IPS-15b (cell line): ENCODE data around the gene SCAPER.
A peak's percentile ranks its signal among the peaks of the same experiment; 100 is the strongest.

Experiments
- H3K27me3 ChIP-seq: one replicate; pipeline ENCODE4 v1.6.1; 2013; ENCODE audit warnings: low read length; ENCODE audit not compliant: control insufficient read depth, insufficient read depth
- H3K36me3 ChIP-seq: one replicate; pipeline ENCODE4 v1.6.1; 2013; ENCODE audit warnings: low read length; ENCODE audit not compliant: control insufficient read depth, insufficient read depth
- H3K4me1 ChIP-seq: one replicate; pipeline ENCODE4 v1.6.1; 2013; ENCODE audit warnings: mild to moderate bottlenecking, low read length; ENCODE audit not compliant: control insufficient read depth, insufficient read depth
- H3K4me3 ChIP-seq: one replicate; pipeline ENCODE4 v1.5.1; 2013; ENCODE audit warnings: low read depth, low read length
- H3K9ac ChIP-seq: one replicate; pipeline ENCODE4 v1.6.1; 2013; ENCODE audit warnings: low read depth, mild to moderate bottlenecking, low read length
- H3K9me3 ChIP-seq: one replicate; pipeline ENCODE4 v1.6.1; 2013; ENCODE audit warnings: mild to moderate bottlenecking, low read length; ENCODE audit not compliant: control insufficient read depth, insufficient read depth

The SCAPER gene

DNA sequence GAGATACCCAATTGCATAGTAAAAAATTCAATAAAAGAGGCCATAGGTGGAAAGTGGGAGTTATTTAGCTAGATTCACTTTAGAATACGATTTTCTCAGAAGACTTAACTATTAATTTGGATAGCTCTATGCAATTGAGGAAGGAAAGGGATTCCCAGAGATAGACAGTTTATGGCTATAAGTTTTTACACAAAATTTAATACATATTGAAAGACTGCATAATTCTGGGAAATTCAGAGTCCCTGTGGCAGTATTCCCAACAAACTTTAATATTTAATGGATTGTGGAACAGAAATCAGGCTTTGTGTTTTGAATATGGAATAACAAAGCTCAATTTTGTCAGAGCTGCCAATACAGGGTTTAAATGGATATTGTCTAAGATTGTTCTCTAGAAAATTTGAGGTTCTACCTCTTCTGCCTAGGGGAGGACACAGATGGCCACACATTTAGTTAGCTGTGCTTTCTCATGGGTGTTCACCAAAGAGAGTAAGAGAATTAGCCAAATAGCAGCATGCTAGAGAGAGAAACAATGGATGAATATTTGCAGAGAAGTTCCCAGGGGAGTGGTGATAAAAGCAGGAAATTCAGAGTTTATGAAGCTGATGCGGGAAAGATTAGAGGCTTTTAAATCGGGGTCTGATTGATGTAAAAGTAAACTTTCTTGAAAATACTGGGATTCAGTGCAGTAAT is 560.1 kb downstream of the SCAPER start:
- Histone ChIP-seq H3K4me3 (peak overlapping the region; percentile 58), H3K9me3 (no peaks in the 10 kb centered on the region), H3K36me3 (no peaks in the 10 kb centered on the region), H3K27me3 (peaks cover 97% of the 10 kb centered on the region), H3K4me1 (peaks cover 7% of the 10 kb centered on the region), H3K9ac (no peak overlapping the region)

DNA sequence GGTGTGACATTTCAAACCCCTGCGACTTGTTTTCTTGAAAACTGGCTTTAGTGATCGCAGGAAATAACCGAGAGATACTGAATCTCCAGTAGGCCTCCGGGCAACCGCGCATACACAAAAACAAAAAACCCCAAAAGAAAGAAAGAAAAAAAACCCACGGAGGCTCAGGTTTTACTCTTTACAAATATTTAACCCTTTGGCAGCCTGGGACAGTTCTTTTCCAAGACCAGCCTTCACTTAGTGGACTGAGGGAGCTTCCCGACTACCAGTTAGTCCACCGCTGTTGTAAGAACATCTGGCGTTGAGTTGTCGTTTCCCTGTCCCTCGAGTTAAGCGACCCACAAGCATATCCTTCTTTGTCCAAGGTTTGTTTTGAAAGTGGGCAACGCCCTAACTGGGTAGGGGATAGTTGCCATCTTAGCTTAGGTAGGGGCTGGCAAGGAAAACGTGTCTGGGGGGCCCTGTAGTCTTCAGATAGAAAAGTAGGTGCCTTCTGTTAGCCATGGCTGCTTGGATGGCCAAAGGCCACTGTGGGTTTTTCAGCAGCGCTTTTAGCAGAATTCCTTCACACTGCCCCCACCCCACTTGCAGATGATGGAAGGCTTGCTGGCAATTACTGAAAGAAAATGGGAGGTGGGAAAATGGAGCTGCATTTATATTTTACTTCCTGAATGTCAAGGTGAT is 561.7 kb downstream of the SCAPER start:
- H3K36me3 ChIP-seq: no peaks in the 10 kb centered on the region
- peaks cover 97% of the 10 kb centered on the region for H3K27me3 ChIP-seq
- no peaks in the 10 kb centered on the region for H3K9me3 ChIP-seq
- peak overlapping the region; percentile 23 for H3K4me3 ChIP-seq
- H3K9ac ChIP-seq: no peak overlapping the region
- H3K4me1 ChIP-seq: peaks cover 7% of the 10 kb centered on the region

DNA sequence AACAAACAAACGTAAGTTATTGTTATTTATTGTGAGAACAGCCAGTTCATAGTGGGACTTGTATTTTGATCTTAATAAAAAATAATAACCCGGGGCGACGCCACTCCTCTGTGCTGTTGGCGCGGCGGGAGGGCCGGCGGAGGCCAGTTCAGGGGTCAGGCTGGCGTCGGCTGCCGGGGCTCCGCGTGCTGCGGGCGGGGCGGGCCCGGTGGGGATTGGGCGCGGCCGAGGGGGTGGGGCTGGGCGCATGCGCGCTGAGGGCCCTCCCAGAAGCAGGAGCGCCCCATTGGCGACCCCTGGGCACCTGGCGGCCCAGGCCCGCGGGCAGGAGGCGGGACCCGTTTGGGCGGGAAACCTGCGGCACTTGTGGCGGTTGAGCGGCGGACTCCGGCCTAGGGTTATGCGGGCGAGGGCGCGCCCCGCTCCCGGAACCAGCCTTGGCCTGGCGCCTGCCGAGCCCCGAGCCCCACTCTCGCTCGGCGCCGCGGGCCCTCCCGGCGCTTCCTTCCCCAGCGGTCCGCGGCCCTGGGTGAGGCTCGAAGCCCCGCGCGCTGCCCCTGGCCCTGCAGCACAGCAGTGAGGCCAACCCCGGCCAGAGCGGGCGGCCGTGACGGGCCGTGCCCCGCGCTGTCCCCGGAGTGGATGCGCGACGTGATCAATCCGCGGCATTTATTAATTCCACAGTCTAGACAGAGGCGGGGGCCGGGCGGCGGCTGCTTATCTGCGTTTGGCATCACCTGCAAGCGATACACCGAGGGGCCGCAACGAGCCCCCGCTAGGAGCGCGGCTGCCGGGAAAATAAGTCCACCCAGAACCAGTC is 562.5 kb downstream of the SCAPER start:
- peak overlapping the region; percentile 48 for H3K4me3 ChIP-seq
- H3K9ac ChIP-seq: no peak overlapping the region
- peaks cover 2% of the 10 kb centered on the region for H3K4me1 ChIP-seq
- H3K27me3 ChIP-seq: peaks cover 97% of the 10 kb centered on the region
- H3K36me3 ChIP-seq: no peaks in the 10 kb centered on the region
- no peaks in the 10 kb centered on the region for H3K9me3 ChIP-seq

DNA sequence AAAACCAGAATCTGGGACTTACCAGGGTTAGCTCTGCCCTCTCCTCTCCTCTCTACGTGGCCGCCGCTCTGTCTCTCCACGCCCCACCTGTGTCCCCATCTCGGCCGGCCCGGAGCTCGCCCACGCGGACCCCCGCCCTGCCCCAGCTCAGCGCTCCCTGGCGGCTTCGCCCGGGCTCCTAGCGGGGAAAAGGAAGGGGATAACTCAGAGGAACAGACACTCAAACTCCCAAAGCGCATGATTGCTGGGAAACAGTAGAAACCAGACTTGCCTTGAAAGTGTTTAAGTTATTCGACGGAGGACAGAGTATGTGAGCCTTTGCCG is 563.1 kb downstream of the SCAPER start:
- Histone ChIP-seq H3K36me3 (no peaks in the 10 kb centered on the region), H3K4me1 (peaks cover 2% of the 10 kb centered on the region), H3K27me3 (peaks cover 97% of the 10 kb centered on the region), H3K4me3 (peak overlapping the region; percentile 48), H3K9me3 (no peaks in the 10 kb centered on the region), H3K9ac (no peak overlapping the region)

DNA sequence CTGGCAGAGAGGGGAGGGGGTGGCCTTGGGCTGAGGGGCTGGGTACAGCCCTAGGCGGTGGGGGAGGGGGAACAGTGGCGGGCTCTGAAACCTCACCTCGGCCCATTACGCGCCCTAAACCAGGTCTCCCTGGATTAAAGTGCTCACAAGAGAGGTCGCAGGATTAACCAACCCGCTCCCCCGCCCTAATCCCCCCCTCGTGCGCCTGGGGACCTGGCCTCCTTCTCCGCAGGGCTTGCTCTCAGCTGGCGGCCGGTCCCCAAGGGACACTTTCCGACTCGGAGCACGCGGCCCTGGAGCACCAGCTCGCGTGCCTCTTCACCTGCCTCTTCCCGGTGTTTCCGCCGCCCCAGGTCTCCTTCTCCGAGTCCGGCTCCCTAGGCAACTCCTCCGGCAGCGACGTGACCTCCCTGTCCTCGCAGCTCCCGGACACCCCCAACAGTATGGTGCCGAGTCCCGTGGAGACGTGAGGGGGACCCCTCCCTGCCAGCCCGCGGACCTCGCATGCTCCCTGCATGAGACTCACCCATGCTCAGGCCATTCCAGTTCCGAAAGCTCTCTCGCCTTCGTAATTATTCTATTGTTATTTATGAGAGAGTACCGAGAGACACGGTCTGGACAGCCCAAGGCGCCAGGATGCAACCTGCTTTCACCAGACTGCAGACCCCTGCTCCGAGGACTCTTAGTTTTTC is 563.6 kb downstream of the SCAPER start:
- Histone ChIP-seq H3K27me3 (peaks cover 97% of the 10 kb centered on the region), H3K4me1 (peaks cover 2% of the 10 kb centered on the region), H3K4me3 (peak overlapping the region; percentile 52), H3K36me3 (no peaks in the 10 kb centered on the region), H3K9ac (no peak overlapping the region), H3K9me3 (no peaks in the 10 kb centered on the region)

DNA sequence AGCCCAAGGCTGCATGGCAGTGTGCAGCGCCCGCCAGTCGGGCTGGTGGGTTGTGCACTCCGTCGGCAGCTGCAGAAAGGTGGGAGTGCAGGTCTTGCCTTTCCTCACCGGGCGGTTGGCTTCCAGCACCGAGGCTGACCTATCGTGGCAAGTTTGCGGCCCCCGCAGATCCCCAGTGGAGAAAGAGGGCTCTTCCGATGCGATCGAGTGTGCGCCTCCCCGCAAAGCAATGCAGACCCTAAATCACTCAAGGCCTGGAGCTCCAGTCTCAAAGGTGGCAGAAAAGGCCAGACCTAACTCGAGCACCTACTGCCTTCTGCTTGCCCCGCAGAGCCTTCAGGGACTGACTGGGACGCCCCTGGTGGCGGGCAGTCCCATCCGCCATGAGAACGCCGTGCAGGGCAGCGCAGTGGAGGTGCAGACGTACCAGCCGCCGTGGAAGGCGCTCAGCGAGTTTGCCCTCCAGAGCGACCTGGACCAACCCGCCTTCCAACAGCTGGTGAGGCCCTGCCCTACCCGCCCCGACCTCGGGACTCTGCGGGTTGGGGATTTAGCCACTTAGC is 564.3 kb downstream of the SCAPER start:
- Histone ChIP-seq H3K9me3 (no peaks in the 10 kb centered on the region), H3K36me3 (no peaks in the 10 kb centered on the region), H3K4me1 (peaks cover 2% of the 10 kb centered on the region), H3K4me3 (peak overlapping the region; percentile 52), H3K27me3 (peaks cover 95% of the 10 kb centered on the region), H3K9ac (no peak overlapping the region)

DNA sequence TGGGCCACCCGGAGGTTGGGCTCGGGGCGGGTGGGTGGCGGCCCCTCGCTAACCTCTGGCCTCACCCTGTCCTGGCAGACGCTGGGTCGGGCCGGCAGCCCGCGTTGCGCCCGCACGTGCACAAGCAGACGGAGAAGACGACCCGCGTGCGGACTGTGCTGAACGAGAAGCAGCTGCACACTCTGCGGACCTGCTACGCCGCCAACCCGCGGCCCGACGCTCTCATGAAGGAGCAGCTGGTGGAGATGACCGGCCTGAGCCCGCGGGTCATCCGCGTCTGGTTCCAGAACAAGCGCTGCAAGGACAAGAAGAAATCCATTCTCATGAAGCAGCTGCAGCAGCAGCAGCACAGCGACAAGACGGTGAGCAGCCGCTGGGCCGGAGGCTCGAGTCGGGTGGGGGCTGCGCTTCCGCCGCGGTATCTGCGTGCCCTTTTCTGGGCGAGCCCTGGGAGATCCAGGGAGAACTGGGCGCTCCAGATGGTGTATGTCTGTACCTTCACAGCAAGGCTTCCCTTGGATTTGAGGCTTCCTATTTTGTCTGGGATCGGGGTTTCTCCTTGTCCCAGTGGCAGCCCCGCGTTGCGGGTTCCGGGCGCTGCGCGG is 564.8 kb downstream of the SCAPER start:
- Histone ChIP-seq H3K9me3 (no peaks in the 10 kb centered on the region), H3K27me3 (peaks cover 95% of the 10 kb centered on the region), H3K4me3 (peak overlapping the region; percentile 52), H3K4me1 (peaks cover under 1% of the 10 kb centered on the region), H3K9ac (no peak overlapping the region), H3K36me3 (no peaks in the 10 kb centered on the region)

DNA sequence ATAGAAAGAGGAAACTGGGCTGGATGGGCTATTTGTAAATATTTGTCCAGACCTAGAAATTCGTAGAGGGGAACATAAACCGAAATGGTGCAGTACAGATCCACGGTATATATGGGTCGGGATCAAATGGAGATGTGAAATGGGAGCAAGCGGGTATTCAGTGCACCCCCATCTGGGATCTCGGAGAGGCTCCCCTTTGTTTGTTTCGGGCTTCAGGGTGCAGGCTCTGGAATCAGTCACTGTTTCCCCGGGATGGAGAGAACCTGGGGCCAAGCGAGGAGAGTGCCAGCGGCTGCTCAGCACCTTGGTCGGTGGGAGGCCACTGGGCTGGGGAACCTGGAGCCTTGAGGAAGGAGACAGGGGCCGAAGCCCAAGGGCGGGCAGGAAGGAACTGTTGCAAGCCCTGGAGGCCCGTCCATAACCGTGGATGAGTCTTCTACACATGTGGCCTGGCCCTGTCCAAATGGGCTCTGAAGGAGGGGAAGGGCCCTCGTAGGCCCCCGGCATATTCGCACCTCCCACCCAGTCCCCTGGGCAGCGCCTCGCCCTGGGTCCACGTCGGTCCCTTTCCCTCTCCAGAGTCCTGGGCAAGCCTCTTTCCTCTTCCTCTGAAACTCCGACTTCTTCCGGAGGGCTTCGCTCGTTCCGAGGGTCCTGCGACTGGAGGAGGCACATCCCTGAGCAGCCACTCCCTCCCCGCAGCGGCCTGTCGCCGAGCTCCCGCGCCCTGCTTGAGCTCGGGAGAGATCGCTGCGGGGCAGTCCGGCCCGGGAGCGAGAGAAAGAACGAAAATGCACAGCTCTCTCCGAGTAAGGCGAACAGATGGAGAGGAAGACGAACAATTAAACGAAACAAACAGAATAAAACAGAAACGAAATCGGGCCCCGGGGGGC is 565.6 kb downstream of the SCAPER start:
- H3K9ac ChIP-seq: no peak overlapping the region
- H3K9me3 ChIP-seq: no peaks in the 10 kb centered on the region
- peak overlapping the region; percentile 54 for H3K4me3 ChIP-seq
- H3K27me3 ChIP-seq: peaks cover 91% of the 10 kb centered on the region
- no peaks in the 10 kb centered on the region for H3K4me1 ChIP-seq
- no peaks in the 10 kb centered on the region for H3K36me3 ChIP-seq

DNA sequence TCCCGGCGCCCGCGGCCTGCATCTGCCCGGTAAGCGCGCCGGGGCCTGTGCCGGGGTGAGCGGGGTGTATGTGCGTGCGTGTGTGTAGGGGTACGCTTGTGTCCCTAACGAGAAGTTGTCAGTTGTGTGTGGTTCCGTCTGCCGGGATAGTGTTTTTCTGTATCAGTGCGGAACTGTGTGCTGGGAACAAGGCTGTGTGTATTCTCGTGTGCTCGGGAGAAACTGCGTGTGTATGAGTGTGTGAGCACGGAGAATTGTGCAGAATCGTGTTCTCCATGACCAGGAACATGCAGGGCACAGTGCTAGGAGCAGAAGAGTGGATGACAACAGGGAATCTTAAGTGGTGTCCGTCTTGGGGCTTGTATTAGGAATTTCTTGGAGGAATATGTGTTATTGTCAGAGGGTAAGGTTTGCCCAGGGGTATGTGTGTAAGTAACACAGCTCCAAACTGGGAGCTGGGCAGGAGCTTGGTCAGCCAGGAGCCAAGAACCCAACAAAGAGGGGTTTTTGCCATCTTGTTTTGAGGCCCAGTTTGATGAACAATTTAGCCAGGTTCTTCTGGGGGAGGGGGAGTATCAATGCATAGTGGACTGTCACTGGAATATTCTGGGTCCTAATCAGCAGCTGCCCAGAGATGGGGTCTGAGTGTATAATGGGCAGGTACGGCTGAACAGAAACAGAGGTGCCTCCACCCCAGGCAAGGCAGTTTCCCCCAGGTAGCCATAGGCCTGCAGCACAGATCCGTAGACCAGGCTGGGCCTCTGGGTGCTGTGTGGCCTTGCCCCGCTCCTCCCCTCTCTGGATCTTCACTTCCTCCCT is 566.4 kb downstream of the SCAPER start:
- Histone ChIP-seq H3K27me3 (peaks cover 86% of the 10 kb centered on the region), H3K9me3 (no peaks in the 10 kb centered on the region), H3K36me3 (no peaks in the 10 kb centered on the region), H3K9ac (no peak overlapping the region), H3K4me3 (peak overlapping the region; percentile 45), H3K4me1 (peaks cover 2% of the 10 kb centered on the region)
